ENCODE results near the gene SLC25A42.

DNA sequence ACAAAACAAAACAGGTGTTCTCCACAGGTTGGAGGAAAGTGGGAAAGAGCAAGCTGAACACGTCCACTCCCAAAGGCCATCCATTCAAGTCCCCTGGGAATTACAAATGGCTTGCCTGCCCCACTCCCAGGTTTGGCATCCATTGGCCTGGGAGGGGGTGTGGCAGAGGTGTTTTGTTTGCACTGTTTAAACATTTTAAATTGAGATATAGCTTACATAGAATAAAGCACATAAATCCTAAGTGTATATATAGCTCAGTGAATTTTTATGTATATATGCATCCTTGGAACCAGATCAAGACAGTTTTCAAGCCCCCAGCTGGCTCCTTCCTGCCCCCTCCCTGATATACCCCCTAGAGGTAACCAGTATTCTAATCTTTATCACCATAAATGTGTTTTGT lies 12.7 kb downstream of the SLC25A42 start:
- TF ChIP-seq POLR2A (IDR thresholded peaks at IDR 0.05), result no peak
- TF ChIP-seq CTCF (IDR thresholded peaks at IDR 0.05), result no peak
- TF ChIP-seq EP300 (IDR thresholded peaks at IDR 0.05), result no peak
- no peak for TF ChIP-seq POLR2AphosphoS5 (IDR thresholded peaks at IDR 0.05)
